HFFc6 (cell line): ENCODE measurements around the gene STAM. TPM values are rescaled to one million over a fixed set of nuclear protein-coding genes. Genes with fewer than 3 reads are reported as not detected.

ENCODE experiments used
- DNase-seq: peaks from one replicate; pipeline ENCODE4 v3.0.0-alpha.2; 2018
- H3K27ac Mint-ChIP-seq: 2 replicates; pipeline ENCODE4 v1.8.0; 2020; ENCODE audit warnings: mild to moderate bottlenecking, mixed read lengths
- H3K27me3 Mint-ChIP-seq: 2 replicates; pipeline ENCODE4 v1.8.0; 2021; ENCODE audit warnings: mild to moderate bottlenecking, moderate library complexity, mixed read lengths; ENCODE audit not compliant: insufficient read depth
- H3K36me3 Mint-ChIP-seq: 2 replicates; pipeline ENCODE4 v1.8.0; 2021; ENCODE audit warnings: low read depth, mixed read lengths
- H3K4me1 Mint-ChIP-seq: 2 replicates; pipeline ENCODE4 v1.8.0; 2020; ENCODE audit warnings: low read depth, mixed read lengths
- H3K4me3 Mint-ChIP-seq: 2 replicates; pipeline ENCODE4 v1.8.0; 2020; ENCODE audit warnings: mild to moderate bottlenecking, moderate library complexity, mixed read lengths
- H3K9me3 Mint-ChIP-seq: 2 replicates; pipeline ENCODE4 v1.8.0; 2020; ENCODE audit warnings: mild to moderate bottlenecking, mixed read lengths
- total RNA-seq, 6 experiments: library from RNA; stranded (reverse); fragmentation: NEBNext Ultra II Directional; extraction: Animal tissue kit (Norgen Biotek cat#: 25700); gene quantifications; 2 replicates in 1 of 6; 3 replicates in 5 of 6; pipeline ENCODE4 v1.2.3, GENCODE V29; 2021
- TF ChIP-seq, protein P1 (sequence below): fragments of 200-600 bp; sonication (generic); IDR thresholded peaks from 2 replicates; pipeline ENCODE4 v1.5.0; 2021; ENCODE audit warnings: antibody characterized with exemption, mild to moderate bottlenecking

STAM gene
- total RNA-seq, 6 experiments from 2014 or later: 37.8 to 46.9 (median 43.2) TPM

DNA sequence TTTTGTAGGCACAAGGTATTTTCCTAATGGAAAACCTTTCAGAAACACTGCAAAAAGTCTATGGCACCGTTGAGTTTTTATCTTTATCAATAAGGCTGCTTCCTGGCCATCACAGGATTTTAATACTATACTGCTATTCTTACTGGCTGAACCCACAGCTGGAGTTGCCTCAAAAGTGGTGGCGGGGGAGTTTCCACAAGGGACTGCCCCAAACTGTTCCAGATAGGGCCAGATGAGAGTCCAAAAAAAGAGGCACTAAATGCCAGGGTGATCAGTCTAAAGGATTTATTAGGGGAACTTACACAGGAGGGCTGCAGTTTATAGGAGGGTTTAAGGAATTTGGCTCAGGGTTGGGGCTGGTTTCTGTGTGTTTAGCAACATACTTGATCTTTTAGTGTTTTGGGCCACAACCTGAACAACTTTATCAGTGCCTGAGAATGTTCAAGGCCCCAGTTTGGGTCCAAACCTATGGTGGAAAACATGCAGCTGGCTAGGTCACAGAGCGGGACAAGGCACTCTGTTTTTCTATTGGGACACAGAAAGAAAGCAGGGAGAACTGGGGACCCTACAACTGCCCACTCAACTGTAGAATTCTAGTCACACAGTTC lies 41.4 kb downstream of the STAM start:
- Mint-ChIP-seq H3K36me3 (peaks cover 13% of the 10 kb centered on the region), H3K27ac (peak overlapping the region; percentile 55), H3K4me1 (peaks cover 47% of the 10 kb centered on the region), H3K4me3 (no peak overlapping the region), H3K27me3 (no peaks in the 10 kb centered on the region), H3K9me3 (no peaks in the 10 kb centered on the region)
- TF ChIP-seq, protein P1, sequence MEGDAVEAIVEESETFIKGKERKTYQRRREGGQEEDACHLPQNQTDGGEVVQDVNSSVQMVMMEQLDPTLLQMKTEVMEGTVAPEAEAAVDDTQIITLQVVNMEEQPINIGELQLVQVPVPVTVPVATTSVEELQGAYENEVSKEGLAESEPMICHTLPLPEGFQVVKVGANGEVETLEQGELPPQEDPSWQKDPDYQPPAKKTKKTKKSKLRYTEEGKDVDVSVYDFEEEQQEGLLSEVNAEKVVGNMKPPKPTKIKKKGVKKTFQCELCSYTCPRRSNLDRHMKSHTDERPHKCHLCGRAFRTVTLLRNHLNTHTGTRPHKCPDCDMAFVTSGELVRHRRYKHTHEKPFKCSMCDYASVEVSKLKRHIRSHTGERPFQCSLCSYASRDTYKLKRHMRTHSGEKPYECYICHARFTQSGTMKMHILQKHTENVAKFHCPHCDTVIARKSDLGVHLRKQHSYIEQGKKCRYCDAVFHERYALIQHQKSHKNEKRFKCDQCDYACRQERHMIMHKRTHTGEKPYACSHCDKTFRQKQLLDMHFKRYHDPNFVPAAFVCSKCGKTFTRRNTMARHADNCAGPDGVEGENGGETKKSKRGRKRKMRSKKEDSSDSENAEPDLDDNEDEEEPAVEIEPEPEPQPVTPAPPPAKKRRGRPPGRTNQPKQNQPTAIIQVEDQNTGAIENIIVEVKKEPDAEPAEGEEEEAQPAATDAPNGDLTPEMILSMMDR: no peak
- DNase-seq: no peak

DNA sequence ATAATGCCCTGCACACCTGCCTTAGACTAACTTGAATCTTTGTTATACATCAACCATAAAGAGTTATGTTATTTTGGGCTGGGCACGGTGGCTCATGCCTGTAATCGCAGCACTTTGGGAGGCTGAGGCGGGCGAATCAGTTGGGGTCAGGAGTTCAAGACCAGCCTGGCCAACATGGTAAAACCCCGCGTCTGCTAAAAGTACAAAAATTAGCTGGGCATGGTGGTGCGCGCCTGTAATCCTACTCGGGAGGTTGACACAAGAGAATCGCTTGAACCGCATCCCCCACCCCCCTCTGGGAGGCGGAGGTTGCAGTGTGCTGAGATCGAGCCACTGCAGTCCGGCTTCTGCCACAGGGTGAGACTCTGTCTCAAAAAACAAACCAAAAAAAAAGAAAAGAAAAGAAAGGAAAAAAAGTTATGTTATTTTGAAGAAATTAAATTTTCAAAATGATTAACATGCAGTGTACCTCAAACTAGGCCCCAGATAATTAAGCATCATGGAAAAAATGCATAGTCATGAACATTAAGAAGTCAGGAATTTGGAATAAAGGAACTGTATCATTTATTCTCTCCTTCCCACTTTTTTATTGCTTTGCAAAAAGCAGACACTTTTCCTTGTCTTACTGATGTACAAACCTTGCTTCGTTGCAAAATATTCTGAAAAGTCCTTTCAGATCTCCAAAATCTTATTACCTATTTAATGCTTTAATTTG lies 43.3 kb downstream of the STAM start:
- Mint-ChIP-seq H3K27ac (no peak overlapping the region), H3K4me3 (no peak overlapping the region), H3K36me3 (peaks cover 13% of the 10 kb centered on the region), H3K9me3 (no peaks in the 10 kb centered on the region), H3K27me3 (no peaks in the 10 kb centered on the region), H3K4me1 (peaks cover 48% of the 10 kb centered on the region)
- no peak for DNase-seq
- TF ChIP-seq, protein P1: no peak

DNA sequence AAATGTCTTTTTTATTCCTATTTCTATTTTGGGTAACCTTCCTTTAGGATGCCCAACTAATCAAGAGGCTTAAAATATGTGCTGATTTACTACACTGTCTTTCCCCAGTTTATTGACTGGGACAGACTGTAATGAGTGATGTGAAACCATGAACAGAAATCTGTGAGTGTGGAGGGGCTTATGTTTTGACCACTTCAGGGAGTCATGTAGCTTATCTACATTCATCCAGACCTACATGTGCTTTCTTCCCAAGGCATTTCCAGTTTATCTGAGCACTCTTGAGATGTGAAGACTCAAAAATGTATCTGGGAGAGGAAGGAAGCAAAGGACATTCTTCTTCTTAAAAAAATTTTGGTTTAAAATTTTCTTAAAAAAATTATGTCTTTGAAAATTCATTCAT lies 45.2 kb downstream of the STAM start:
- H3K4me3 Mint-ChIP-seq: no peak overlapping the region
- H3K9me3 Mint-ChIP-seq: no peaks in the 10 kb centered on the region
- TF ChIP-seq, protein P1: no peak
- H3K36me3 Mint-ChIP-seq: peaks cover 15% of the 10 kb centered on the region
- H3K4me1 Mint-ChIP-seq: peaks cover 35% of the 10 kb centered on the region
- H3K27ac Mint-ChIP-seq: no peak overlapping the region
- H3K27me3 Mint-ChIP-seq: no peaks in the 10 kb centered on the region
- no peak for DNase-seq

DNA sequence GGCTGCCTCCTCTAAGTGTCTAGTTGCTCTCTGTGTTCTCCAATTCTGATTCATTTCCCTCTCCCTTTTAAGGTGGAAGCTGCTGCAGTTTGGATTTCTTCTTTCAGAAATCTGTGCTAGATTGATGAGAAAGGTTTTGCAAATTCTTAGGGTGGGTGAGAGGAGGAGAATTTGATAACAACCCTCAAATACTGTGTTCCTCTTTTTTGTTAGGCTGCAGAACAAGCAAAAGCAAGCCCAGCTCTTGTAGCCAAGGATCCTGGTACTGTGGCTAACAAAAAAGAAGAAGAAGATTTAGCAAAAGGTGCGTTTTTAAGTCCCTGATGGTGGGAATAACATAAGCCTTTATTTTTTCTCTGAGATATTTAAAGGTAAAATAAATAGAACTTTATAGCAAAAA lies 49.1 kb downstream of the STAM start:
- Mint-ChIP-seq H3K27ac (no peak overlapping the region), H3K9me3 (no peaks in the 10 kb centered on the region), H3K36me3 (peaks cover 19% of the 10 kb centered on the region), H3K4me3 (no peak overlapping the region), H3K4me1 (peaks cover 14% of the 10 kb centered on the region; the same call in 1 of the 2 replicates), H3K27me3 (no peaks in the 10 kb centered on the region)
- DNase-seq: no peak
- TF ChIP-seq, protein P1: no peak

DNA sequence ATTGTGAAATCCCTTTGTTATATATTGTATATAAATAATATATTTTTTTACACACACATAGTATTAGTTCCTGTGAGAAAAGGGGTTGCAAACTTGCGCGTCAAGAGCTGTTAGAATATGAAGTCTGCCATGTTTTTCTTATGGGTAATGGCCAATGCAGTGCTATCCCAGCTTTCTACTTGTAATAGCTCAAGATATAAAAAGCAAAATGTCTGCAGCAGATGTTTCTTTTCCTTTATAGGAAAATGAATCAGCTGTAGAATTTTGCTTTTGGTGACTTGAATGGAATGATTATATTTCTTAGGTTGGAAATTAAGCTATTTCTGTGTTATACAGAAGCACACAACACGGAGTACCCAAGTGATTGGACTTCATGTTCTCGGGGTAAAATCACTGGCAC lies 54.7 kb downstream of the STAM start:
- Mint-ChIP-seq H3K27me3 (no peaks in the 10 kb centered on the region), H3K4me1 (no peaks in the 10 kb centered on the region), H3K9me3 (no peaks in the 10 kb centered on the region), H3K36me3 (peaks cover 38% of the 10 kb centered on the region), H3K27ac (no peak overlapping the region), H3K4me3 (no peak overlapping the region)
- TF ChIP-seq, protein P1: no peak
- DNase-seq: no peak
